Activated CD4-positive, CD25-positive, alpha-beta regulatory T cell (primary cell): ENCODE data around the gene TRIM24.

Experiments
- DNase-seq, 4 experiments: peaks; one replicate each; lab custom pipeline; 2025; lab: John Stamatoyannopoulos, UW

The TRIM24 gene

GRCh38 chr7:138579136-138579535 lies 119.1 kb downstream of the TRIM24 start:
- no peak for DNase-seq

GRCh38 chr7:138579671-138580070 lies 119.6 kb downstream of the TRIM24 start:
- no peak for DNase-seq

GRCh38 chr7:138581065-138581464 lies 121.0 kb downstream of the TRIM24 start:
- no peak for DNase-seq

- DNase-seq = no peak
Observed at GRCh38 chr7:138584283-138584682, 124.2 kb downstream of the TRIM24 start.

- no peak for DNase-seq
Observed at GRCh38 chr7:138584696-138585095, 124.6 kb downstream of the TRIM24 start.

GRCh38 chr7:138585283-138585993 lies 125.4 kb downstream of the TRIM24 start:
- DNase-seq = no peak

GRCh38 chr7:138587485-138587884 lies 127.4 kb downstream of the TRIM24 start:
- no peak for DNase-seq

- DNase-seq = no peak
Observed at GRCh38 chr7:138588986-138589385, 128.9 kb downstream of the TRIM24 start.

- no peak for DNase-seq
Observed at GRCh38 chr7:138590154-138590553, 130.1 kb downstream of the TRIM24 start.

GRCh38 chr7:138595454-138595853 lies 135.4 kb downstream of the TRIM24 start:
- DNase-seq = no peak

GRCh38 chr7:138602451-138602850 lies 142.4 kb downstream of the TRIM24 start:
- no peak for DNase-seq

- no peak for DNase-seq
Observed at GRCh38 chr7:138603549-138604318, 143.7 kb downstream of the TRIM24 start.

GRCh38 chr7:138606236-138606635 lies 146.2 kb downstream of the TRIM24 start:
- DNase-seq = no peak

- DNase-seq = no peak
Observed at GRCh38 chr7:138607216-138608126, 147.4 kb downstream of the TRIM24 start.

GRCh38 chr7:138608275-138608674 lies 148.2 kb downstream of the TRIM24 start:
- DNase-seq = no peak

GRCh38 chr7:138610671-138611170 lies 150.7 kb downstream of the TRIM24 start:
- no peak for DNase-seq

- DNase-seq = no peak
Observed at GRCh38 chr7:138613630-138614029, 153.6 kb downstream of the TRIM24 start.

GRCh38 chr7:138616085-138616484 lies 156.0 kb downstream of the TRIM24 start:
- DNase-seq = no peak

GRCh38 chr7:138618506-138618905 lies 158.4 kb downstream of the TRIM24 start:
- no peak for DNase-seq

GRCh38 chr7:138618933-138619332 lies 158.9 kb downstream of the TRIM24 start:
- DNase-seq = no peak

GRCh38 chr7:138622841-138623240 lies 162.8 kb downstream of the TRIM24 start:
- DNase-seq = no peak
